A673 (cell line): ENCODE data around the gene GANC. TPM values are rescaled to one million over a fixed set of nuclear protein-coding genes. Genes with fewer than 3 reads are reported as not detected.
"Not testable (repeated sequence)": the region's sequence is repeated elsewhere in the genome, so short reads cannot be mapped to it uniquely, and the experiment has no call there.

Source experiments
- Bru-seq: library from RNA; stranded (reverse); fragments of 400-500 nt; gene quantifications from one replicate; lab custom pipeline; 2021; lab: Mats Ljungman, UMichigan
- BruChase-seq, 2 experiments: library from RNA; stranded (reverse); fragments of 400-500 nt; gene quantifications; one replicate each; lab custom pipeline; 2021; lab: Mats Ljungman, UMichigan
- BruUV-seq: library from RNA; stranded (reverse); fragments of 400-500 nt; replicated peaks from 2 replicates; lab custom pipeline; 2021; lab: Mats Ljungman, UMichigan
- CTCF ChIA-PET: fragments of 300-600 bp; sonication (Branson Sonifier 250); formaldehyde crosslinking; loops from one replicate; lab custom pipeline; 2022; ENCODE audit warnings: antibody characterized with exemption; lab: Charles Lee
- POLR2A ChIA-PET: fragments of 300-600 bp; sonication (Branson Sonifier 250); formaldehyde crosslinking; loops from one replicate; lab custom pipeline; 2022; ENCODE audit warnings: antibody characterized with exemption; ENCODE audit not compliant: low non-redundant PET; lab: Charles Lee
- DNase-seq: peaks from one replicate; pipeline ENCODE4 v3.0.0-alpha.2; 2015; ENCODE audit warnings: low spot score
- H3K27ac ChIP-seq: fragments of 200-600 bp; sonication (generic); 2 replicates; pipeline ENCODE4 v1.5.1; 2016; ENCODE audit warnings: mixed run types, low read depth, mild to moderate bottlenecking, mixed read lengths, antibody characterized with exemption, low read length; ENCODE audit not compliant: poor library complexity, severe bottlenecking
- H3K27me3 ChIP-seq: fragments of 200-600 bp; sonication (generic); replicated peaks from 2 replicates; pipeline ENCODE4 v1.6.1; 2017; ENCODE audit warnings: mixed run types, low read depth, mild to moderate bottlenecking, mixed read lengths, antibody characterized with exemption, low read length; ENCODE audit not compliant: insufficient read depth, poor library complexity
- H3K36me3 ChIP-seq: fragments of 200-600 bp; sonication (generic); 2 replicates; pipeline ENCODE4 v1.6.1; 2016; ENCODE audit warnings: mixed run types, mild to moderate bottlenecking, mixed read lengths, antibody characterized with exemption, low read length; ENCODE audit not compliant: insufficient read depth, poor library complexity, severe bottlenecking
- H3K4me1 ChIP-seq: fragments of 200-600 bp; sonication (generic); 2 replicates; pipeline ENCODE4 v1.6.1; 2017; ENCODE audit warnings: mixed run types, mild to moderate bottlenecking, mixed read lengths, antibody characterized with exemption, low read length; ENCODE audit not compliant: insufficient read depth, poor library complexity, severe bottlenecking
- H3K4me3 ChIP-seq: fragments of 200-600 bp; sonication (generic); 2 replicates; pipeline ENCODE4 v1.5.1; 2016; ENCODE audit warnings: low read depth, mixed run types, mild to moderate bottlenecking, mixed read lengths, low read length; ENCODE audit not compliant: poor library complexity, severe bottlenecking
- H3K9me3 ChIP-seq: fragments of 200-600 bp; sonication (generic); 2 replicates; pipeline ENCODE4 v1.6.1; 2016; ENCODE audit warnings: mixed run types, low read depth, mild to moderate bottlenecking, mixed read lengths, antibody characterized with exemption, low read length; ENCODE audit not compliant: poor library complexity, severe bottlenecking
- CTCF ChIP-seq: fragments of 300-800, 200-600 bp; sonication (generic); conservative IDR thresholded peaks from 2 replicates; pipeline ENCODE4 v1.5.1; 2017; ENCODE audit warnings: low read depth, mild to moderate bottlenecking, antibody characterized with exemption, low read length, moderate library complexity, mixed read lengths
- EZH2 ChIP-seq: fragments of 200-600 bp; sonication (generic); IDR thresholded peaks from 2 replicates; pipeline ENCODE4 v1.6.1; 2017; ENCODE audit warnings: borderline replicate concordance, low read depth, mild to moderate bottlenecking, mixed read lengths, antibody characterized with exemption, low read length; ENCODE audit not compliant: poor library complexity, severe bottlenecking
- intact Hi-C: fragments of 100-400 bp; cut with micrococcal nuclease; formaldehyde crosslinking; loops from one replicate; pipeline ENCODE4 v1.10.0; 2022; ENCODE audit not compliant: unreplicated experiment
- long read RNA-seq: library from polyadenylated mRNA; stranded (forward); transcript quantifications from one replicate; pipeline ENCODE4 v2.0.0, GENCODE V29; 2022
- total RNA-seq: library from RNA; stranded (reverse); gene quantifications from 2 replicates; pipeline ENCODE4 v1.2.3, GENCODE V29; 2021

GANC gene
- total RNA-seq (23.7 and 28.2 TPM in 2 replicates), Bru-seq, nascent RNA (percentile 56 among the genes with signal in this experiment), BruChase-seq, experiment 1, labeled RNA remaining after a 2-hour chase (percentile 57 among the genes with signal in this experiment), BruChase-seq, experiment 2, labeled RNA remaining after a 6-hour chase (percentile 52 among the genes with signal in this experiment)
- long read RNA-seq, full-length matches to known transcripts: 7 of 27 reads
- long read RNA-seq, partial matches to known transcripts: 4 of 27 reads
- long read RNA-seq, other reads (novel, unspliced or antisense): 16 of 27 reads

- TSS peak; percentile 58 for BruUV-seq
- ChIA-PET POLR2A (interaction anchor here (0.5 to 0.8 kb wide), 2 partner anchors 102 to 189 kb away, joined by 3 to 4 read pairs; no protein-coding TSS in a partner anchor), CTCF (no interaction called here)
- no peak for TF ChIP-seq EZH2
- TF ChIP-seq CTCF: no peak
- intact Hi-C loops: loop anchor here (10.0 kb wide), 1 partner anchor 202 kb away; no protein-coding TSS in a partner anchor
- H3K9me3 ChIP-seq: no peaks in the 10 kb centered on the region
- peak within 1 kb of the TSS; percentile 81 for H3K4me3 ChIP-seq
- H3K4me1 ChIP-seq: peaks cover 23% of the 10 kb centered on the region
- peak; percentile 99 for DNase-seq
- no peaks in the 10 kb centered on the region for H3K27me3 ChIP-seq
- H3K27ac ChIP-seq: peak within 1 kb of the TSS; percentile 96
- peaks cover 7% of the 10 kb centered on the region for H3K36me3 ChIP-seq
Measured at GRCh38 chr15:42272939-42273899, at the start of gene GANC, which contains the start of gene TMEM87A. GANC (plus strand) TSS chr15:42273201; CDS start chr15:42274482, 1,281 bp downstream. TMEM87A (minus strand) TSS chr15:42273433; CDS start chr15:42273398, 35 bp downstream.

- Histone ChIP-seq H3K9me3 (no peaks in the 10 kb centered on the region), H3K27me3 (no peaks in the 10 kb centered on the region), H3K27ac (no peak overlapping the region), H3K36me3 (peaks cover 34% of the 10 kb centered on the region), H3K4me1 (no peaks in the 10 kb centered on the region), H3K4me3 (no peak overlapping the region)
- BruUV-seq: no TSS peak
- POLR2A ChIA-PET: no interaction called here
- DNase-seq: no peak
- intact Hi-C loops: no loop called here
- no peak for TF ChIP-seq CTCF
- no peak for TF ChIP-seq EZH2
- CTCF ChIA-PET: no interaction called here
Measured at GRCh38 chr15:42226648-42227047, 46.4 kb upstream of the GANC start.

GRCh38 chr15:42228036-42228435 is 45.0 kb upstream of the GANC start:
- H3K4me1 ChIP-seq: no peaks in the 10 kb centered on the region
- H3K27ac ChIP-seq: no peak overlapping the region
- POLR2A ChIA-PET: no interaction called here
- H3K27me3 ChIP-seq: no peaks in the 10 kb centered on the region
- TF ChIP-seq EZH2: no peak
- TF ChIP-seq CTCF: no peak
- DNase-seq: no peak
- BruUV-seq: no TSS peak
- no peaks in the 10 kb centered on the region for H3K9me3 ChIP-seq
- peaks cover 34% of the 10 kb centered on the region for H3K36me3 ChIP-seq
- no peak overlapping the region for H3K4me3 ChIP-seq
- CTCF ChIA-PET: no interaction called here
- intact Hi-C loops: no loop called here

- peaks cover 34% of the 10 kb centered on the region for H3K36me3 ChIP-seq
- CTCF ChIA-PET, H3K4me3 ChIP-seq, BruUV-seq, H3K4me1 ChIP-seq, H3K27me3 ChIP-seq, DNase-seq, H3K9me3 ChIP-seq, intact Hi-C loops, H3K27ac ChIP-seq, POLR2A ChIA-PET: not testable (repeated sequence)
Measured at GRCh38 chr15:42228981-42229380, 44.0 kb upstream of the GANC start.
